MM.1S (cell line): Measurements from ENCODE around the gene SLC29A1.

Source experiments
- DNase-seq: peaks from one replicate; pipeline ENCODE4 v3.0.0-alpha.2; 2015
- H2AFZ ChIP-seq: fragments of 300-600 bp; sonication (generic); 2 replicates; pipeline ENCODE4 v1.6.0; 2016; ENCODE audit warnings: antibody characterized with exemption, low read length
- H3F3A ChIP-seq: fragments of 300-600 bp; sonication (generic); 2 replicates; pipeline ENCODE4 v1.6.1; 2016; ENCODE audit warnings: mild to moderate bottlenecking, antibody characterized with exemption, low read length, moderate library complexity, mixed read lengths; ENCODE audit not compliant: insufficient read depth
- H3K27ac ChIP-seq: fragments of 300-600 bp; sonication (generic); 2 replicates; pipeline ENCODE4 v1.5.1; 2016; ENCODE audit warnings: mild to moderate bottlenecking, low read length
- H3K27me3 ChIP-seq: fragments of 300-600 bp; sonication (generic); replicated peaks from 2 replicates; pipeline ENCODE4 v1.6.0; 2016; ENCODE audit warnings: low read length; ENCODE audit not compliant: insufficient read depth
- H3K36me3 ChIP-seq: fragments of 300-600 bp; sonication (generic); replicated peaks from 2 replicates; pipeline ENCODE4 v1.6.1; 2016; ENCODE audit warnings: mild to moderate bottlenecking, low read length, mixed read lengths; ENCODE audit not compliant: insufficient read depth
- H3K4me1 ChIP-seq: fragments of 300-600 bp; sonication (generic); 2 replicates; pipeline ENCODE4 v1.6.1; 2016; ENCODE audit warnings: low read length, mixed read lengths
- H3K4me2 ChIP-seq: fragments of 300-600 bp; sonication (generic); 2 replicates; pipeline ENCODE4 v1.6.0; 2016; ENCODE audit warnings: low read depth, low read length
- H3K4me3 ChIP-seq: fragments of 300-600 bp; sonication (generic); 2 replicates; pipeline ENCODE4 v1.5.1; 2016; ENCODE audit warnings: low read length, mixed read lengths
- H3K79me2 ChIP-seq: fragments of 300-600 bp; sonication (generic); 2 replicates; pipeline ENCODE4 v1.6.1; 2016; ENCODE audit warnings: mixed run types, low read length, mixed read lengths
- H3K9ac ChIP-seq: fragments of 300-600 bp; sonication (generic); 2 replicates; pipeline ENCODE4 v1.6.1; 2016; ENCODE audit warnings: low read length, mixed read lengths
- H3K9me2 ChIP-seq: fragments of 300-600 bp; sonication (generic); replicated peaks from 2 replicates; pipeline ENCODE4 v1.6.1; 2016; ENCODE audit warnings: mild to moderate bottlenecking, low read length, mixed read lengths; ENCODE audit not compliant: insufficient read depth
- H3K9me3 ChIP-seq: fragments of 300-600 bp; sonication (generic); replicated peaks from 2 replicates; pipeline ENCODE4 v1.6.1; 2016; ENCODE audit warnings: mild to moderate bottlenecking, low read length, mixed read lengths; ENCODE audit not compliant: insufficient read depth
- H4K20me1 ChIP-seq: fragments of 300-600 bp; sonication (generic); 2 replicates; pipeline ENCODE4 v1.6.1; 2016; ENCODE audit warnings: mild to moderate bottlenecking, low read length, moderate library complexity, mixed read lengths; ENCODE audit not compliant: insufficient read depth
- EZH2 ChIP-seq: fragments of 300-600 bp; sonication (generic); optimal IDR thresholded peaks from 2 replicates; pipeline ENCODE3; 2017; ENCODE audit warnings: low read depth, mild to moderate bottlenecking, antibody characterized with exemption, low read length, mixed read lengths
- EZH2phosphoT487 ChIP-seq: fragments of 300-600 bp; sonication (generic); IDR thresholded peaks from 2 replicates; pipeline ENCODE4 v1.6.1; 2018; ENCODE audit warnings: antibody characterized with exemption, low read length
- TF ChIP-seq, protein P1 (sequence below): fragments of 300-600 bp; sonication (generic); IDR thresholded peaks from 2 replicates; pipeline ENCODE4 v1.5.1; 2016; ENCODE audit warnings: antibody characterized with exemption, low read length, mixed read lengths

The SLC29A1 gene

DNA sequence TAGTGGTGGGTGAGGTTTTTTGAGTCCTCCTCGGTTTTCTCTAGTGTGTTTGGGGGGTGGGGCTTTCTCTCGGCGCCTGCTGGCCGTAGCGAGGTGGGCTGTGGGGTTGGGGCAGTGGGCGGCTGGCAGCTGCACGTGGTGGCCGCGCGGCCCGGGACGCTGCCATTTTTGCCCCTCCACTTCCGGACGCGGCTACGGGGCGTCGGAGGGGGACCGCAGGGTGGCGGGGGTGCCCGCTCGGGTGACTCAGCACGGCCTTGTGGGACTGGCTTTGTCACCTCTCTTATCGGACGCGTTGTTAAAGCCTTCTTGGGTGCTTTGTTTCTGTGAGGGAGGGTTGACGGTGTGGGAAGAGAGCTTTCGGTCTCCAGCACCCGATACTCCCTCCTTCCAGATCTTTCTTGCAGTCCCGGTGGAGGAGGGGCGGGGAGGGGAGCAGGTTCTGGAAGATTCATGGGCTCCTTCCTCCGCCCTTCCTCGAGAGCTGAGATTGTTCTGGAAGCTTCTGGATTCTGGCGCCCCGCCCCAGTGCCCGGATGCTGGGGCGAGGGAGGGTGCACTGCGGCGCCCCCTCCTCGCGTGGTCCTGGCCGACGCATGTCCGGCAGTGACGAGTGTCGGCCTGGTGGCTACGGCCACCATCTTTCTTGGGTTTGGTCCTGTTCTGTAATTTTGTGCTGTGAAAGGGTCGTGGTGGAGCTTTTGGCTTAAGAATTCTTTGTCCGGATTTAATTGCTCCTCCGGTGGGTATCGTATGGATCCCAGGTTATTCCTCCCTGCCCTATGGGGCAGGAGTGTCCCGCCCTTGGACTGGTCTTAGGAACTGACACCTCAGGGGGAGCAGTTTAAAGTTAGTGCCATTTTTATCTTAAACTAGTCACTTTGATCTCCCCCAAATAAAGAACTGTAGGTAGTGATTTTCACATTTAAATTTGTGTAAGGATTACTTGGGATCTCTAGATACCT lies 24.2 kb downstream of the SLC29A1 start:
- Histone ChIP-seq H3K27ac (peak overlapping the region; percentile 85), H3K4me2 (peak overlapping the region; percentile 39), H3K27me3 (no peaks in the 10 kb centered on the region), H2AFZ (no peak overlapping the region), H3K9ac (peak overlapping the region; percentile 99), H4K20me1 (peaks cover 50% of the 10 kb centered on the region), H3K4me3 (peak overlapping the region; percentile 99), H3K79me2 (peaks cover 64% of the 10 kb centered on the region), H3K9me2 (no peaks in the 10 kb centered on the region), H3K36me3 (peaks cover 17% of the 10 kb centered on the region), H3K9me3 (no peaks in the 10 kb centered on the region), H3F3A (peaks cover 59% of the 10 kb centered on the region), H3K4me1 (peaks cover 28% of the 10 kb centered on the region)
- TF ChIP-seq, protein P1, sequence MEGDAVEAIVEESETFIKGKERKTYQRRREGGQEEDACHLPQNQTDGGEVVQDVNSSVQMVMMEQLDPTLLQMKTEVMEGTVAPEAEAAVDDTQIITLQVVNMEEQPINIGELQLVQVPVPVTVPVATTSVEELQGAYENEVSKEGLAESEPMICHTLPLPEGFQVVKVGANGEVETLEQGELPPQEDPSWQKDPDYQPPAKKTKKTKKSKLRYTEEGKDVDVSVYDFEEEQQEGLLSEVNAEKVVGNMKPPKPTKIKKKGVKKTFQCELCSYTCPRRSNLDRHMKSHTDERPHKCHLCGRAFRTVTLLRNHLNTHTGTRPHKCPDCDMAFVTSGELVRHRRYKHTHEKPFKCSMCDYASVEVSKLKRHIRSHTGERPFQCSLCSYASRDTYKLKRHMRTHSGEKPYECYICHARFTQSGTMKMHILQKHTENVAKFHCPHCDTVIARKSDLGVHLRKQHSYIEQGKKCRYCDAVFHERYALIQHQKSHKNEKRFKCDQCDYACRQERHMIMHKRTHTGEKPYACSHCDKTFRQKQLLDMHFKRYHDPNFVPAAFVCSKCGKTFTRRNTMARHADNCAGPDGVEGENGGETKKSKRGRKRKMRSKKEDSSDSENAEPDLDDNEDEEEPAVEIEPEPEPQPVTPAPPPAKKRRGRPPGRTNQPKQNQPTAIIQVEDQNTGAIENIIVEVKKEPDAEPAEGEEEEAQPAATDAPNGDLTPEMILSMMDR = no peak
- TF ChIP-seq EZH2 (no peak), EZH2phosphoT487 (no peak)
- DNase-seq = peak; percentile 59

DNA sequence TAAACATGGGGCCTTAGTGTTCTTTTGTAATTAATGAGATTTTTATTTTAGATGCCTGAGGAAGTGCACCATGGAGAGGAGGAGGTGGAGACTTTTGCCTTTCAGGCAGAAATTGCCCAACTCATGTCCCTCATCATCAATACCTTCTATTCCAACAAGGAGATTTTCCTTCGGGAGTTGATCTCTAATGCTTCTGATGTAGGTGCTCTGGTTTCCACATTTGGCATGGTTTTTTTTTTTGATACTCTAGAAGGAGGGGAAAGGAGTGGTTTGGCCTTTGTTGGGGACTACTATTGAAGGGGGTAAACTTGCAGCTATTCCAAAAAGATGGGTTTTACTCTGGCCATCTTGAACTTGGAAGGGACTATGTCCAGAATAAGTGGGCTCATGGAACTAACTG lies 25.2 kb downstream of the SLC29A1 start:
- Histone ChIP-seq H3K4me1 (peaks cover 33% of the 10 kb centered on the region), H3K9ac (peak overlapping the region; percentile 99; the same call in 1 of the 2 replicates)

DNA sequence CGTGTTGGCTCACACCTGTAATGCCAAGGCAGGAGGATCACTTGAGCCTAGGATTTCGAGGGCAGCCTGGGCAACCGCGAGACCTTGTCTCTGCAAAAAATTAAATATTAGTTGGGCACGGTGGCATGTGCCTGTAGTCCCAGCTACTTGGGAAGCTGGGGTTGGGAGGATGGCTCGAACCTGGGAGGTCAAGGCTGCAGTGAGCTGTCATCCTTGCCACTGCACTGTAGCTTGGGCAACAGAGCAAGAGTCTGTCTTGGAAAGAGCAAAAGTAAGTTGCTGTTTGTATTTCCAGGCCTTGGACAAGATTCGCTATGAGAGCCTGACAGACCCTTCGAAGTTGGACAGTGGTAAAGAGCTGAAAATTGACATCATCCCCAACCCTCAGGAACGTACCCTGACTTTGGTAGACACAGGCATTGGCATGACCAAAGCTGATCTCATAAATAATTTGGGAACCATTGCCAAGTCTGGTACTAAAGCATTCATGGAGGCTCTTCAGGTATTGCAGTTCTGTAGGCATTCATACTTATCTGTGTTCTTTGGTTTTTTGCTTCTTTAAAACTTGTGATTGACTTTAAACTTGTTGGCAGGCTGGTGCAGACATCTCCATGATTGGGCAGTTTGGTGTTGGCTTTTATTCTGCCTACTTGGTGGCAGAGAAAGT lies 25.8 kb downstream of the SLC29A1 start:
- H3K27ac ChIP-seq = peak overlapping the region; percentile 85; the same call in 1 of the 2 replicates

More for the DNA sequence above, 25.2 kb downstream of the SLC29A1 start:
- Histone ChIP-seq H3K27ac (peak overlapping the region; percentile 85; the same call in 1 of the 2 replicates), H3K27me3 (no peaks in the 10 kb centered on the region), H3K79me2 (peaks cover 74% of the 10 kb centered on the region), H3K4me2 (peak overlapping the region; percentile 39), H3K36me3 (peaks cover 18% of the 10 kb centered on the region), H4K20me1 (peaks cover 59% of the 10 kb centered on the region), H2AFZ (no peak overlapping the region), H3K9me2 (no peaks in the 10 kb centered on the region), H3K9me3 (no peaks in the 10 kb centered on the region), H3F3A (peaks cover 69% of the 10 kb centered on the region), H3K4me3 (peak overlapping the region; percentile 99)
- no peak for DNase-seq
- TF ChIP-seq EZH2phosphoT487 (no peak), EZH2 (no peak)
- TF ChIP-seq, protein P1 = no peak

More for the DNA sequence above, 25.8 kb downstream of the SLC29A1 start:
- Histone ChIP-seq H3K9me2 (no peaks in the 10 kb centered on the region), H3F3A (peaks cover 75% of the 10 kb centered on the region), H2AFZ (no peak overlapping the region), H4K20me1 (peaks cover 65% of the 10 kb centered on the region), H3K4me2 (peak overlapping the region; percentile 39), H3K79me2 (peaks cover 79% of the 10 kb centered on the region), H3K4me3 (peak overlapping the region; percentile 99), H3K27me3 (no peaks in the 10 kb centered on the region), H3K9me3 (no peaks in the 10 kb centered on the region), H3K9ac (peak overlapping the region; percentile 99; the same call in 1 of the 2 replicates), H3K4me1 (peaks cover 39% of the 10 kb centered on the region), H3K36me3 (peaks cover 20% of the 10 kb centered on the region)
- TF ChIP-seq EZH2phosphoT487 (no peak), EZH2 (no peak)
- TF ChIP-seq, protein P1 = no peak
- DNase-seq = no peak
